COR-L47 (cell line): ENCODE data around the gene GRIK3.
A peak's percentile ranks its signal among the peaks of the same experiment; 100 is the strongest.

ENCODE experiments used
- DNase-seq: peaks from one replicate; lab custom pipeline; 2025; lab: John Stamatoyannopoulos, UW

GRIK3 gene

GRCh38 chr1:36977731-36978406 lies 56.4 kb downstream of the GRIK3 start:
- DNase-seq, result no peak

- no peak for DNase-seq
These were observed 58.7 kb downstream of the GRIK3 start for GRCh38 chr1:36975642-36976041.

GRCh38 chr1:36973056-36973455 lies 61.3 kb downstream of the GRIK3 start:
- DNase-seq, result no peak

GRCh38 chr1:36971852-36972618 lies 62.3 kb downstream of the GRIK3 start:
- DNase-seq, result peak; percentile 24

- peak; percentile 98 for DNase-seq
These were observed 65.6 kb downstream of the GRIK3 start for GRCh38 chr1:36968730-36969129.

GRCh38 chr1:36966242-36966641 lies 68.1 kb downstream of the GRIK3 start:
- DNase-seq, result no peak

- no peak for DNase-seq
These were observed 68.8 kb downstream of the GRIK3 start for GRCh38 chr1:36965275-36966159.

- DNase-seq, result no peak
These were observed 69.5 kb downstream of the GRIK3 start for GRCh38 chr1:36964830-36965229.

- no peak for DNase-seq
These were observed 71.3 kb downstream of the GRIK3 start for GRCh38 chr1:36963006-36963405.

GRCh38 chr1:36961062-36961615 lies 73.2 kb downstream of the GRIK3 start:
- no peak for DNase-seq

GRCh38 chr1:36956570-36956969 lies 77.7 kb downstream of the GRIK3 start:
- DNase-seq, result peak; percentile 41

GRCh38 chr1:36955016-36955415 lies 79.3 kb downstream of the GRIK3 start:
- no peak for DNase-seq

GRCh38 chr1:36953061-36953460 lies 81.3 kb downstream of the GRIK3 start:
- DNase-seq, result no peak

GRCh38 chr1:36951761-36952160 lies 82.6 kb downstream of the GRIK3 start:
- DNase-seq, result no peak

GRCh38 chr1:36951292-36951750 lies 83.0 kb downstream of the GRIK3 start:
- no peak for DNase-seq

GRCh38 chr1:36950604-36951291 lies 83.6 kb downstream of the GRIK3 start:
- no peak for DNase-seq

GRCh38 chr1:36948606-36949005 lies 85.7 kb downstream of the GRIK3 start:
- DNase-seq, result no peak

- no peak for DNase-seq
These were observed 86.2 kb downstream of the GRIK3 start for GRCh38 chr1:36948147-36948546.

GRCh38 chr1:36947384-36947783 lies 86.9 kb downstream of the GRIK3 start:
- DNase-seq, result no peak

- DNase-seq, result no peak
These were observed 89.4 kb downstream of the GRIK3 start for GRCh38 chr1:36944883-36945282.

- DNase-seq, result no peak
These were observed 92.2 kb downstream of the GRIK3 start for GRCh38 chr1:36942148-36942547.
